Measurements from ENCODE around the gene ARL2.
A peak's percentile ranks its signal among the peaks of the same experiment; 100 is the strongest.
"Not testable (repeated sequence)": the region's sequence is repeated elsewhere in the genome, so short reads cannot be mapped to it uniquely, and the experiment has no call there.

ARL2 gene

DNA sequence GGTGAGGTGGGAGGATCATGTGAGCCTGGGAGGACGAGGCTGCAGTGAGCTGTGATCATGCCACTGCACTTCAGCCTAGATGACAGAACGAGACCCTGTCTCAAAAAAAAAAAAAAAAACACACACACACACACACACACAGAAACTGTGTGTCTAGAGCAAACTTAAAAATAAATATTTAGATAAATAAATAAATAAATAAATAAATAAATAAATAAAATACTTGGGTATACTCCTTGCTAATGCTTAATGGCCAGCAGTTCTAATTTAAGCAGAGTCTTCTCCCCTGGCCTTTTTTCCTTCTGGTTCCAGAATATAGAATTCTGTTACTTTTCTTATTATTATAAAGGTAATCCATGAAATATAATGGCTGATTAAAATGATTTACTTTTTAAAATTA is 5.1 kb upstream of the ARL2 start:
- DNase-seq, result no peak

DNA sequence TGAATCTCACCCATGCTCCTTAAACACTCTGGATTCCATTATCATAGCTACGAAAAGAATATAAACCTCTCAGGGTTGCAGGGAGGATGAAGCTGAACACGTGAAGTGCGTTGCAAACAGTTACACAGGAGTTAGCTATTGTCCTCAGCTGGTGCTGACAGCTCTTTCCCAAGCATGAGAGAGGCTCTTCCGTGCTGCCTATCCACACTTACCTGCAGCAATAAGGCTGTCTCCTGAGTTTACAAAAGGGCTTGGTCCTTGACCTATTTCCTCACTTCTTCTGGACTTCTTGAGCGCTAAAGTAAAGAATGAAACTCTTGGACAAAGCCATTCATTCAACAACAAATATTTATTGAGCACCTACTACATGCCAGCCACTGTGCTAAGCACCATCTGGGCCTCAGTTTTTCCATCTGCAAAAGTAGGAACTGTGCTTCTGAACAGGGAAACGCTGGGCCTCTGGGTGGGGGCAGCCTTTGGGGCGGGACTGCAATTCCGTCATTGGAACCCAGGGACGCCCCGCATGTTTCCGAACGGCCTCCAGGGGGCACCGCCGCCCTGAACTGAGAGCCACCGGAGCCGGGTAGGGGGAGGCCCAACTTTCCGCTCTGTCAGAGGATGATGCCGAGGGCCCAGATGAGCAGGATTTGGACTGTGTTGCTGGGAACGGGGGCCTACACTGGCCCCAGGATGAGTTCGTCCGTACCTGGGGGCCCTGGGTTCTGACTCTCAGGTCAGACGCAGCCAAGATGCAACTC is 651 bp upstream of the ARL2 start:
- DNase-seq, result peak; percentile 89

DNA sequence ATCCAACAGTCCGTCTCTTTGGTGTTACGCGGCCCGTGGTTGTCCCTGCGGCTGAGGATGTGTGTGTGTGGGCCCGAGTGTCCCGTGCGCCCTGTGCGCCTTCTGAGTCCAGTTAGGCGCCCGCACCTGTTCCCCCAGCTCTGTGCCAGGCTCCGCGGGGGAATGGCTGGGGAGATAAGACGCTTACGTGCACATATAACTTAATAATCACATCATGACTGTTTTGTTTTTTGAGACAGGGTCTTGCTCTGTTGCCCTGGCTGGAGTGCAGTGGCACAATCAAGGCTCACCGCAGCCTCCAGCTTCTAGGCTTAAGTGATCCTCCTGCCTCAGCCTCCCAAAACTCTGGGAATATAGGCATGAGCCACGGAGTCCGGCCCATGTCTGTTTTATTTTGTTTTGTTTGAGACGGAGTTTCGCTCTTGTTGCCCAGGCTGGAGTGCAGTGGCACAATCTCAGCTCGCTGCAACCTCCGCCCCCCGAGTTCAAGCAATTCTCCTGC is 817 bp downstream of the ARL2 start:
- DNase-seq, result no peak

DNA sequence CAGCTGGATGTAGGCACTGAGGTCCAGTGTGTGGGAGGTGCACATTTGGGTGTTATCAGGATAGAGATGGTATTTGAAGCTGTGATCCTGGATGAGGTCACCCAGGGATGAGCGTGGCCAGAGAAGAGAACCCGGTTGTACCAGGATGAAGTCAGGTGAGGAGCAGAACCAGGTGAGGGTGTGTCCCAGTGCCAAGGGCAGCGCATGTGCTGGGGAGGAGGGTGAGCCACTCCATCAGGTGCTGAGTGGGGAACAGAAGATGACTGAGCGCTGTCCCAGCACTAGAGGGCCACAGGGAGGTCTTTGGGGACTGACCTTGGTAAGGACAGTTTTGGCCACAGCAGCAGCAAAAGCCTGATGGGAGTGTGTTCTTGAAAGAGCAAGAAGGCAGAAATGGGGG is 2.7 kb downstream of the ARL2 start:
- no peak for DNase-seq

- no peak for DNase-seq
These were observed 4.0 kb downstream of the ARL2 start for GRCh38 chr11:65017937-65018336.

DNA sequence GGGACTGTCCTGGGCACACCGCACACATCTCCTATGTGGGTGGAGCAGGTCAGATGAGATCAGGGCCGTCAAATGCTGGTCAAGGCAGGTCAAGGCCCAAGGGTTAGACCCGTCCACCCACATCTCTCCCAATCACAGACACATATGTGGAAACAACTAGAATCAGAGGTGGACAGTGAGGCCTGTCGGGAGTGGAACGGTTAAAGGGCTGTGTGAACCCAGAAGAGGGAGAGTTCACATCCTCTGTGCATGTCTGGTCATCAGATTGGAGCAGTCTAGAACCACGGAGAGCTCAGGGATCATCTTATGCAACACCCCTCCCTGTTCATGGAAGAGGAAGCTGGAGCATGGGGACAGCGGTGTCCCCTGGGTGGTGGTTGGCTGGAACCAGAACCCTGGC is 5.9 kb downstream of the ARL2 start:
- DNase-seq, result no peak

DNA sequence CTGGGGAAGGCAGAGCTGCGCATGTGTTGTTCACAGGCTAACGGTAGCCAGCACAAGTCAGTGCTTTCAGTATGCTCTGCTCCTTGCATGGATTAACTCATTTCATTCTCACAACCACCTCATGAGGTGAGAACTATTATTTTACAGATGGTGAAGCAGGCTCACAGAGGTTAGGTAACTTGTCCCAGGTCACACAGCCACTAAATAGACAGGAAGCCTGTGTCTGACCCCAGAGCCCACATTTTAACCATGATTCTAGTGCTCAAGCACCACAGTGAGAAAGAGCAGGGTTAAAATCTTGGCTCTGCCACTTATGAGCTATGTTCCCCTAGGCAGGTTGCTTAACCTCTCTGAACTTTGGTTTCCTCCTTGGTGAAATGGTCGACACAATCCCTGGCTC is 7.0 kb downstream of the ARL2 start:
- no peak for DNase-seq

GRCh38 chr11:65021509-65021908 is 7.5 kb downstream of the ARL2 start:
- no peak for DNase-seq

GRCh38 chr11:65023502-65023901 is 9.5 kb downstream of the ARL2 start:
- DNase-seq, result not testable (repeated sequence)

- DNase-seq, result no peak
These were observed 12.8 kb downstream of the ARL2 start for GRCh38 chr11:65026810-65027209.

DNA sequence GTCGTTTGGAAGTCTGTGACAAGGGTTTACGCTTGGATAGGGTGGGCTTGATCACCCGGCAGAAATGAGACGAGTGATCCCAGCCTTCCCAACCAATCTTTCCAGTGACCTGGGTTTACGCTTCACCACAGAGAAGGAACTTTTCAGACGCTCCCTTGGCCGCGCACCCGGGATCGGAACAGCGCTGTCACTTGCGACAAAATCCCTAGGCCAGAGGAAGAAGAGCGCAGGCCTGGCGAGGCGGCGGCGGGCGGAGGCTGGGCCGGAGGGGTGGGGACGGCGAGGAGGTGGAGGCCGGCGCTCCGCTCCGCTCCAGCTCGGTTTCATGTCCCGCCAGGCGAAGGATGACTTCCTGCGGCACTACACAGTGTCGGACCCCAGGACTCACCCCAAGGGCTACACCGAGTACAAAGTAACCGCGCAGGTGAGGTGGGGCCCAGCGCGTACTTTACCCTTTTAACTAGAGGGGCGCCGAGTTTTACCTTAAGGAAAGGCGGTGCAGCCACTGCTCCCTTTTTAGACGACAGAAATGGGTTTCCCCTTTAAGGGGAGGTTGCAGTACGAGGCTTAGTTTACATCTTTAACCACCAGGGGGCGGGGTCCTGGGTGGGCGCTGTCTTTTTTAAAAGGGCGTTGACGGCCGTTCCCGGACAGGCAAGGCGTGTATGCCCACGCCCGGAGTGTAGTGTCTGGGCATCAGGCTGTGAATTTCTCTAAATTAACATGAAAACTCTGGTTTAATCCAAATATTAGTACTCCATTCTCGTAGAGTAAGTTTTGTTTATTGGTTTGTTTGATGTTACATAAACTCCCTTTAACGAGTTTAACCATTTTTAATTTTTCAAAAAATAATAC is 13.5 kb downstream of the ARL2 start, which contains the start of gene SNX15:
TSS of gene SNX15 (plus strand) at position 227 of the 855 bp plus-strand sequence. CDS start at position 326, 99 bp downstream.
- DNase-seq, result peak; percentile 83

GRCh38 chr11:65032216-65032615 is 18.3 kb downstream of the ARL2 start:
- no peak for DNase-seq

DNA sequence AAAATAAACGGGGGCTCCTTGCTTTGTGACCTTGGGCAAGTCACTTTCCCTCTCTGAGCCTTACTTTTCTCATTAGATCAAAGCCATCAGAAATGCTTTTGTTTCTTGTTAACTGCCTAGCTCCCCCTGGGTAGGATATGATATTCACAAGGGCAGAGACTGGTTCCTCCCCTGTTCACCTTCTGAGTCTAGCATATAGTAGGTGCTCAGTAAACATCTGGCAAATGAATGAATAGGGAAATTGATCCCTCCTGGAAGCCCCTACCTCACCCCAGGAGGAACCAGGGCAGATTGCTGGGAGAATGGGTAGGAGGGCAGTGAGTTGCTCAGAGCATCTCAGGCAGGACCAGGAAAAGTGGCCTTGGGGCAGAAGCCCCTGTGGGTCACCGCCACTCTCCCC is 20.5 kb downstream of the ARL2 start:
- DNase-seq, result no peak

DNA sequence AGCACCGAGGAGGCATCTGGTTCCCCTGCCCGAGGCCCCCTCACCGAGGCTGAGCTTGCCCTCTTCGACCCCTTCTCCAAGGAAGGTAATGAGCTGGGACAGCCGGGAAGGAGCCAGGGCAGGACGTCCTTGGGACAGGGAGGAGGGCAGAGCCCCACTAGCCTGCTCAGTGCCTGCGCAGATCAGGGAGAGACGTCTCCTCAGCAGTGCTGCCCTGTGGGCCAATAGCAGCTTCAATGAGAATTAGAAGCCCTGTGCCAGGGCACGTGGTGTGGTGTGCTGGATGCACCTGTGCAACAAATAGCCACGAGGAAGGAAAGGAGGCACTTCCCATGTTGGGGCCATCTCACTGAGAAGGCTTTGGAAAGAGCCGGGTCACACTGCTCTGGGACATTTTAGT is 21.6 kb downstream of the ARL2 start:
- no peak for DNase-seq

DNA sequence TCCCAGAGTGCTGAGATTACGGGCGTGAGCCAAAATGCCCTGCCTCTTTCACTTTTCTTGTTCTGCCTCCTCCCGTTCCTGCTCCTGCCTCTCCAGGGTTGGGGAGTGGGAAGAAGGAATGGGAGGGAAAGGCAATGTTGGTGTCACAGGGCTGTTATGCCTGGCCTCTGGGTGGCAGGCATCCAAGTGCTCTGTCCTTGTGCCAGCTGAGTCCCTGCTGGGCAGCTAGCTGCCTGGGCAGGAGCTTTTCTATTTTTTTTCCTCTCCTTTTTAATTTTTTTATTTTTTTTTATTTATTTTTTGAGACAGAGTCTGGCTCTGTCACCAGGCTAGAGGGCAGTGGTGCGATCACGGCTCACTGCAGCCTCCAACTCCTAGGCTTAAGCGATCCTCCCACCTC is 23.0 kb downstream of the ARL2 start:
- no peak for DNase-seq

DNA sequence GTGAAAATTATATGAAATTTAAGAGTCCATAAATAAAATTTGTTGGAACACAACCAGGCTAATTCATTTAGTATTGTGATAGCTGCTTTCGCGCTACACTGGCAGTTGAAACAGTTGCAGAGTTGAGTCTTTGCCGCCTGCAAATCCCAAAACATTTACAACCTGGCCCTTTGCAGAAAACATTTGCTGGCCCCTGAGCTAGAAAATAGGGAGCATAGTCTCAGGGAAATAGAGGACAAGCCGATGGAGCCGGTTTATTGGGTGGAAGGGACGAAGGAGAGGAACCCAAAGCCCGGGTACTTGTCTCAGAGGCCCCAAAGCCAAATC is 26.5 kb downstream of the ARL2 start:
- DNase-seq, result no peak

GRCh38 chr11:65040847-65041622 is 27.1 kb downstream of the ARL2 start, which contains the start of gene SAC3D1:
Gene SAC3D1, plus strand, starts transcription at chr11:65041210. Its CDS starts 83 bp downstream, at chr11:65041293.
- peak; percentile 79 for DNase-seq

- DNase-seq, result no peak
These were observed 28.9 kb downstream of the ARL2 start for GRCh38 chr11:65042891-65043290.

DNA sequence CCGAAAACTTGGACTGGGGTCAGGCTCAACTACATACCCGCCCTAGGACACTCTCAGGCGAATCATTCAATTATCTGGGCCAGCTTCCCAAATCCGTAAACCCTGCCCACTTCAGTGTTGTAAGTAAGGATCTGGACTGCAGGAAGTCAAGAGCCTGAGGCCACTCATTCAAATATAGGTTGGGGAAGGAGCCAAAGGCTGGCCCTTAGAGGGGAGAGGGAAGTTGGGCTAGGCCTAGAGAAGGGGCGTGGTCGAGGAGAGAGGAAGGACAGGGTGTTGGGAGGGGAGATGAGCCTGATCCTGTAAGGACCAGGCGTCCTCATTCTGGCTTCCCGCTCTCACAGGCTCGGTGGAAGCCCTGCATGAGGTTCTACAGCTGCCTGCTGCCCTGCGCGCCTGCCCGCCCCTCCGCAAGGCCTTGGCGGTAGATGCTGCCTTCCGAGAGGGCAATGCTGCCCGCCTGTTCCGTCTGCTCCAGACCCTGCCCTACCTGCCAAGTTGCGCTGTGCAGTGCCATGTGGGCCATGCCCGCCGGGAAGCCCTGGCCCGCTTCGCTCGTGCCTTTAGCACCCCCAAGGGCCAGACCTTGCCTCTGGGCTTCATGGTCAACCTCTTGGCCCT is 30.0 kb downstream of the ARL2 start:
- no peak for DNase-seq

DNA sequence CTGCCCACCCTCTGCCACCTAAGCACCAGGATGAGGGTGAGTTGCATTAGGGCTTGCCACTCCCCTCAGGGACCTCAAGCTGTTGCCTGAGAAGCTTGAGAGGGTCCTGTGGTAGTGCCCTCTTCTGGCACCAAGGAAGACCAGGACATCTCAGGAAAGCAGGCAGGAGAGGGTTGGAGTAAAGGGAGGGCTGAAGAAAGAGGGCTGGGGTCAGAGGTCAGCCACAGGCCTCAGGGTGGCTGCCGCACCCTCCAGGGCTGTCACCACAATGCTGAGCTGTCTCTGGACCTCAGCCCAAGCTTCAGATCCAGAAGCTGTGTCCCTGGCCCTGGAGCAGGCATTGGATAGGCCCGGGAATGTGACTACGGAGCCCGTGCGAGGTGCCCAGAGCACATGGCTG is 31.1 kb downstream of the ARL2 start:
- DNase-seq, result no peak

- DNase-seq, result no peak
These were observed 31.8 kb downstream of the ARL2 start for GRCh38 chr11:65045728-65046127.

- peak; percentile 9 for DNase-seq
These were observed 33.8 kb downstream of the ARL2 start for GRCh38 chr11:65047581-65048422.
